HL-60/S4 treated with retinoic acid at 250 ng/mL for 4 days and 3 days (cell line): Measurements from ENCODE around the gene WDR19.
"Not testable (repeated sequence)": the region's sequence is repeated elsewhere in the genome, so short reads cannot be mapped to it uniquely, and the experiment has no call there.

Experiments
- in situ Hi-C: fragments of 300-500 bp; cut with MboI; formaldehyde crosslinking; loops from 2 replicates; pipeline ENCODE4 v1.7.0; 2022; ENCODE audit warnings: low sequenced_read_pairs

WDR19 gene

DNA sequence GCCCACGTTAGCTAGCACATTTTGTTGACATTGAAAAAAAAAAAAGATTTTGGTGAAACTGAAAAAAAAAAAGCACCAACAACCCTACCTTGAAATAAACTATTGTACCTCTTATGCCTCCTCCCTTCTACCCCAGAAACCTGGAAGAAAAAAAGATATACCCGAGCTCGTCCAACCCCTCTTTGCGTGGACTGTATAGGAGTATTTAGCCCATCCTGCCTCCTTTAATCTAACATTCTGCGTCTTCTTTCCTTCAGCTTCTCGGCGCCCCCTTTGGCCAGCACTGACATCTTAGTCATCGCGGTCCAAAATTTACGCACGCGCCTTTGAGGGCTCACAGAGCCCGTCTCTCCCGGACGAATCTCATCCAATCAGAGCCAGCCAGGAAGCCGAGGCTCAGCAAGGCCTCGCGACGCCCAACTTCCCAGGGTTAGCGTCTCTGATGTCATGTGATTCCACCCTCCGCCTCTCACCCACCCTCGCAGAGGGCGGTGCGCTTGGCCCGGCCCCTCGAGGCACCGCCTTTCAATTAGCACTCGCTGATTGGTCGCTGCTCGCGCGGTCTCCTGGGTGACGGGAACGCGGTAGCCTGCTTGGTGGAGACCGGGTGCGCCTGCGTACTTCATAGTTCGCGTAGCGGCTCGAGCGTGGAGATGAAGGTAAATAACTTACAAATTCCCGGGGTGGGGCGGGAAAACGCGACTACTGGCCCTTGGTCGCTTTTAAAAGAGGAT is at the start of gene WDR19:
TSS of gene WDR19 (plus strand) at position 625 of the 734 bp plus-strand sequence. CDS start at position 654, 29 bp downstream.
- in situ Hi-C loops: no loop called here

DNA sequence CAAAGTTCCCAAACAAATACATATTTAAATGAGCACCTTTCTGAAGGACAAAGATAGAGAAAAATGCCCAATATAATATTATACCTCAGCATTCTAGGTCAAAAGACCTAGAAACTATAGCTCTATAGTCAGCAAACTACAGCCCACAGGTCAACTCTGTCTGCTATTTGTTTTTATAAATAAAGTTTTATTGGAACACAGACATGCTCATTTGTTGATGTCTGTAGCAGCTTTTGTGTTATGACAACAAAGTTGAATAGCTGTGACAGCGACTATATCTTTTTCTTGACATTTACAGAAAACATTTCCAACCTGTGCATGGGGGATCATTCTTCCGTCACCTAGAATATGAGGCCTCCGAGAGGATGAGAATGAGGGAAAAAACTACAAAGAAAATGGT is 48.7 kb upstream of the WDR19 start:
- in situ Hi-C loops: loop anchor here (10.0 kb wide), 2 partner anchors 229 to 379 kb away; no protein-coding TSS in a partner anchor

DNA sequence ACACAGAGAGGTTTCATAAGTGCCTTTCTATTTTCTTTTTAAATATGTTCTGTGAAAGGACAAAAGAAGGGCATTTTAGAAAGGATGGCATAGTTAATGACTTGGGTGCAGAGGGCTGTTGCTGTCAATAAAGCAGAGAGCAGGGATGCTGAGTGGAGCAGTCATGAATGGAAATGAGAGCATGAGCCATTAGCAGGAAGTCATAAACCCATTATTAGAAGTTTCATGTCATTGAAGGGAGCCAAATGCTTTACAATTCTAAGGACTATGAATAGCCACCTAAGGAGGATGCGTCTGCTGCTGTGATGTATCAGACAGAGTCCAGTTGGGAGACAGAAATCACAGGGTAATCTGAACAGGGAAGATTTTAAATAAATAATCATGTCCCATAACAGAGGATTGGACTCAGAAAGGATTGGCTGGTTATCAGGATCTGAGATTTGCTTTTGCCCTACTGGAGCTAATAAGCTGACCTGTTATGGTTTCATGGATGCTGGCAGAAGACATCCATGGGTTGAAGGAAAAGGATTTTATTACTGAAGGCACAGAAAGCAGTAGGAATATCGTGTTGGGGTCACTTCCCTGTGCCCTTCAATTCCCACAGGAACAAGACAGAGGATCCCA is 47.5 kb upstream of the WDR19 start:
- in situ Hi-C loops: loop anchor here (10.0 kb wide), 2 partner anchors 230 to 380 kb away; no protein-coding TSS in a partner anchor

DNA sequence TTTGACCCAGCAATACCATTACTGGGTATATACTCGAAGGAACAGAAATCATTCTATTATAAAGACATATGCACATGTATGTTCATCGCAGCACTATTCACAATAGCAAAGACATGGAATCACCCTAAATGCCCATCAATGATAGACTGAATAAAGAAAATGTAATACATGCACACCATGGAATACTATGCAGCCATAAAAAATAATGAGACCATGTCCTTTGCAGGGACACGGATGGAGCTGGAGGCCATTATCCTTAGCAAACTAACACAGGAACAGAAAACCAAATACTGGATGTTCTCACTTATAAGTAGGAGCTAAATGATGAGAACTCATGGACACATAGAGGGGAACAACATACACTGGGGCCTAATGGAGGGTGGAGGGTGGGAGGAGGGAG is 44.1 kb upstream of the WDR19 start:
- in situ Hi-C loops: loop anchor here (10.0 kb wide), 2 partner anchors 233 to 383 kb away; no protein-coding TSS in a partner anchor

DNA sequence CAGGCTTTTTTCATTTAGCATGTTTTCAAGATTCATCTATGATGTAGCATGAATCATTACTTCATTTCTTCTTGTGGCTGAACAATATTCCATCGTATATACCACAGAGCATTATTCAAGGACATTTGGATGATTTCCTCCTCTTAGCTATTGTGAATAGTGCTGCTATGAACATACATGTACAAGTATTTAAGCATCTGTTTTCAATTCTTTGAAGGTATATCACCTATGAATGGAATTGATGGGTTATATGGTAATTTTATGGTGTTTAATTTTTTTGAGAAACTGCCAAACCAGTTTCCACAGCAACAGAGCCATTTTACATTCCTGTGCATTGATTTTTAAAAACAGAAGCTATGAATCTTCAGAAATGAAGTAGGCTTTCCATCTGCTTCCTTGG is 36.1 kb upstream of the WDR19 start:
- in situ Hi-C loops: no loop called here

DNA sequence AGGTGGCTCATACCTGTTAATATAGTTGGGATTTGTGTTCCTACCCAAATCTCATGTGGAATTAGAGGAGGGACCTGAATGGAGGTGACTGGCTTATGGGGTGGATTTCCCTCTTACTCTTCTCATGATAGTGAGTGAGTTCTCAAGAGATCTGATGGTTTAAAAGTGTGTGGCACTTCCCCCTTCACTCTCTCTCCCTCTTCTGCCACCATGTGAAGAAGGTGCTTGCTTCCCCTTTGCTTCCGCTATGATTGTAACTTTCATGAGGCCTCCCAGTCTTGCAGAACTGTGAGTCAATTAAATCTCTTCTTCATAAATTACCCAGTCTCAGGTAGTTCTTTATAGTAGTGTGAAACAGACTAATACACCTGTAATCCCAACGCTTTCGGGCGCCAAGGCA is 28.3 kb upstream of the WDR19 start:
- in situ Hi-C loops: no loop called here

DNA sequence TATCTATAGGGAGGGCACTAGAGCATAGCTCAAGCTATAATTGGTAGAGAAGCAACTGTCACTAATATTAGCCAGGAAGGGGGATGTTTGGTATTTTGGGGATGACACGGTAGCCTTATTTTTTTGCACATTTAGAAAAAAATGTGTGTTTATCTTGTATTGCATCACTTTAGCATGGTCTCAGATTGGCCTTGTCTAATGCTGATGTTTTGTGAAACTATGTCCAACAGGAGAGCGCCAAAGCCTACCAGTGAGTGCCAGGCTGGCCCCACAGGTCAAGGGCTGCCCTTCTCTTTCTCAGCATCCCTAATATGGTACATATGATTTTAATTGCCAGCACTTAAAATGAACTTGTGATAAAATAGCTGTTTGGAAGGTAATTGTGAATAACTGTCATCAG is 24.8 kb upstream of the WDR19 start:
- in situ Hi-C loops: no loop called here

DNA sequence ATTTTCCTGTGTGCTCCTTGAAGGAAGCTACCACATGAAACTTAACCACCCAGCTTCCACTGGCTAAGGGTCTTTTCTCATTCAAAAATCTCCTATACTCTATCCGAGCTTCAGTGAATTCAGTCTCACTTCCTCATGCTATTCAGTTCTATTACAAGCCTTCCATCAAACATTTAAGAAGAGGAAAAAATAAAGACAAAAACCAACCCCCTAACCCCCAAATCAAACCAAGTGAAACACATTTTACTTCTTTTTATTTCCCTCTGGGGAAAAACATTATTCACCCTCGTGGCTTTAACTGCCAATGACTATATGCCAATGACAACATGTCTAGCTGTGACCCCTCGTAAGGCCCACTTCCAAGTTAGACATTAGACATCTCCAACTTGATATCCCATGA is 16.2 kb upstream of the WDR19 start:
- in situ Hi-C loops: no loop called here

DNA sequence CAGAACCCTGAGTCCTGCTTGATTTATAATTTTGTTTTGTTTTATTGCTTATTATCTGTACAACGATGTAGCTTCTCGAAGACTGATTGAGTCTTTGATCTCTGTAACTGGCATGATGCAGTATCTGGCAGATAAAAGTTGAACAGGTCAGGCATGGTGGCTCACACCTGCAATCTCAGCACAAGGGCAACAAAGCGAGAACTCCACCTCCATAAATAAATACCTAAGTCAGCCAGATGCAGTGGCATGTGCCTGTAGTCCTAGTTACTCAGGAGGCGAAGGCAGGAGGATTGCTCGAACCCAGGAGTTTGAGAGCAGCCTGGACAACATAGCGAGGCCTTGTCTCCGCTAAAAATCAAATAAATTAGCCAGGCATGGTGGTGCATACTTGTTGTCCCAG is 15.7 kb upstream of the WDR19 start:
- in situ Hi-C loops: no loop called here

DNA sequence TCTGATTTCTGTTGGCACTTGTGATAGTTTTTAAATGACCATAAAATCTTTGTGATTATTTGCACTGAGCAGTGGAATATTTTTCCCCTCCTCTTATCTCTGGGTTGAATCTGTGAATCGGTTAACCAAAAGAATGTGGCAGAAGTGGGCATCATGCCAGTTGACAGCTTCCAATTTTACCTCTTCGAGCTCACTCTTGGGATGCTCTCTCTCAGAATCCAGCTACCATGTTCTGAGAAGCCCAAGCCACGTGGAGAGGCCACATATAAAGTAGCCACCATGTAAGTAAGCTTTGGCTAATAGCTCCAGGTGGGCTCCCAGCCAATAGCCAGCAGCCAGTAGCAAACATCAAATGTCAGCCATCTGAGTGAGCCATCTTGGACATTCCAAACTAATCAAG is 12.9 kb upstream of the WDR19 start:
- in situ Hi-C loops: no loop called here

DNA sequence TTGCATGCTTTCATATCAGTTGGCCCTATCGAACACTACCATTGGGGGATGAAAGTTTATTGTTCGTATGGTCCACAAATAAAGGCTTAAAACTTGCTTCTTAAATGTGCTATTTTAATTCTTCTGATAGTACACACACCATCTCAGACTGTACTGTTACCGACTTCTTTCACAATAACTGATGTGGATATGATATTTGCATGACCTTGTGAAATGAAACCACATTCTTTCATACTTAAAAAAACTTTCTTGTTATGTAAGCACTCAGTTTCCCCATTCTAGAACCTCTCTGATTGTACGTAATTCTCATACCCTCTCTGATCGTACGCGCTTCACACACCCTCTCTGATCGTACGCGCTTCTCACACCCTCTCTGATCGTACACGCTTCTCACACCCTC is 12.0 kb upstream of the WDR19 start:
- in situ Hi-C loops: no loop called here

DNA sequence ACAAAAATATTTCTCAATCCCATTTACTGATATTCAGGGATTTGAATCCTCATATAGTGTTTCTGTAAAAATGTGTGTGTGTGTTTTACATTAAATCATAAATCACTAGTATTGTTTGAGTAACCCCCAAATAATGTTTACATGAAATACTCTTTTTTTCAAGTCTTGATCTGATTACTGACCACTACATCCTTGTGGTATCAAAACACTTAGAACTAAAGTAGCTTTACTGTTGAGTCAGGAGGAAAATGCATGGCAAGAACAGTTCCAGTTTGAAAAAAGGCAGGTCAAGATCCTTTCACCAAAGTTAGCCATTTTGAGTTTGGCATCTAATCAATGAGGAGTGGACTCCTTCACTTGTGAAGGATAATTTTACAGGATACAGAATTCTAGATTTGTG is 3.6 kb upstream of the WDR19 start:
- in situ Hi-C loops: no loop called here

DNA sequence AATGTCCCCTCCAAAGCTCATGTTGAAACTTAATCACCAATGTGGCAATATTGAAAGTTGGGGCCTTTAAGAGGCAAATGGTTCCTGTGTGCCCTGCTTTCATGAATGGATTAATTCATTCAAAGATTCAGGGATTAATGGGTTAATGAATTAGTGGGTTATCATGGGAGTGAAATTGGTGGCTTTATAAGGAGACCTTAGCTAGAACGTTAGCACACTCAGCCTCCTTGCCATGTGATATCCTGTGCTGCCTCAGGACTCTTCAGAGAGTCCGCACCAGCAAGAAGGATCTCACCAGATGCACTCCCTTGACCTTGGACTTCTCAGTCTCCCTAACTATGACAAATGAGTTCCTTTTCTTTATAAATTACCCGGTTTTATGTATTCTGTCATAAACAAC is 2.6 kb upstream of the WDR19 start:
- in situ Hi-C loops: no loop called here

DNA sequence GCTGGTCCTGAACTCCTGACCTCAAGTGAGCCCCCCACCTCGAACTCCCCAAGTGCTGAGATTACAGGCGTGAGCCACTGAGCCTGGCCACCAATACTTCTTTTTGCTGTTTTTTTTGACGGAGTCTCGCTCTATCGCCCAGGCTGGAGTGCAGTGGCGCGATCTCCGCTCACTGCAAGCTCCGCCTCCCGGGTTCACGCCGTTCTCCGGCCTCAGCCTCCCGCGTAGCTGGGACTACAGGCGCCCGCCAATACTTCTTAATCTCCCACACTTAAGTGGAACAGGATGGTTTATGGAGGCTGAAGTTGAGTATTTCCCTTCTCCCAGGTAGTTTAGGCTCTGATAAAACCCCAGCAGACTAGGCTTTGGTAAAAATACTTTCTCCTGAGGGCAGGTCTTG is 1.7 kb upstream of the WDR19 start:
- in situ Hi-C loops: not testable (repeated sequence)

DNA sequence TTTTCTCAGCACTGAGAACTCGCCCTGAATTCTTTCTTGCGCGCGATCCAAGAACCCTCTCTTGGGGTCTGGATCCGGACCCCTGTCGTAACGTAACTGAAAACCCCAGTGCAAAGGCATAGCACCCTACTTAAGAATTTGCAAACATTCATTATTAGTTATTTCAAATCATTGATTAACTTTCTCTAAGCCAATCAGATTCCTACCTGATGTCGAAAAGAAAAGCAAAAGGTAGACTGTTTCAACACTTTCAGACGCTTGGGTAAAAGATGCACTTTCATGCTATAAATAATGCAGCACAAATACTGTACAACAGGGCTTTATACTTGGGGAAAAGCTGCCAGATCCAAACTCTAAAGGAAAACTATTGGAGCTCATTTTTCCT is 817 bp upstream of the WDR19 start:
- in situ Hi-C loops: no loop called here

DNA sequence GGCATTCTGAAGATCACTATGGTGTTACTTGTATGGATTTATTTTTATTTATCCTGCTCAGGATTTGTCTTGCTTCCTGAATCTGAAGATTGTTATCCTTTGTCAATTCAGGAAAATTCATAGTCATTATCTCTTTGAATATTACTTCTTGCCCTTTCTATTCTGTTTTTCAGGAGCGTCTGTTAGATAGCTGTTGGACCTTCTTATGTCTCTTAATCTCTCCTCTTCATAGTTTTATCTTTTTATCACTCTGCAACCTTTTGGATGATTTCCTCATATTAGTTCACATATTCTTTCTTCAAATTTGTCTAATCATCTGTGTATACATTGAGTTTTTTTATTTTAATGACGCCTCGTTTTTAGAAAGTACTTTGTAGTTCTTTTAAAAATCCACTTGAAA is 19.6 kb downstream of the WDR19 start:
- in situ Hi-C loops: no loop called here

DNA sequence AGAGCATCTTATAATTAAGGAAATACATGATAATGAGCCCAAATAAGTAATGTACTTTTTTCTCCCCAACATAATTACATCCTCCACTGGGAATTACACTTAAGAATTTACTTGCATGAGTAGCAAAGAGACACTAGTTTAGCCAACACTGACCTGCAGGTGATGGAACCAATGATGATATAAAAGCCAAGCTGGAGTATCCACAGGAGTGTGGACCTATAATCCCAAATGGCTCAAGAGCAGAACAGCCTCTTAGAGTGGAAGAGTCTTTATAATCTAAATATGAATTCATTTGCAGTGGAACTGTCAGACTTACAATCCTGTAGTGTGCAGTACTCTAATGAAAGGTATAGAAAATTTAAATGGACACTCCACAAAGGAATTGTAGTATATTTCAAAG is 22.2 kb downstream of the WDR19 start:
- in situ Hi-C loops: no loop called here

DNA sequence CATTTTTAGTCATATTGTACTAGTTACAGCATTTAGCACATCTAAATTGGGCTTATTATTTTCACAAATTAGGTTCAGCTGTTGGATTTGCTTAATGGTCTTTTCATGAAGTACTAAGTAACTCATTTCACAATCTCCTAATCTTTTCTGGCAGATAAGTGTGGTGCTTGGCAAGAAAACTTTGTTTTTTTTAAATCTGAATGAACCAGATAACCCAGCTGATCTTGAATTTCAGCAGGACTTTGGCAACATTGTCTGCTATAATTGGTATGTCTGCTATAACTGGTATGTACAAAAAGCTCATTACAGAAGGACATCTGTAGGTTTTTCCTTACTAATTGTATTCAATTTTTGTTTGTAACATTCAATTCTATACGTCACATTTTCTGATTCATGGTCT is 22.7 kb downstream of the WDR19 start:
- in situ Hi-C loops: no loop called here

DNA sequence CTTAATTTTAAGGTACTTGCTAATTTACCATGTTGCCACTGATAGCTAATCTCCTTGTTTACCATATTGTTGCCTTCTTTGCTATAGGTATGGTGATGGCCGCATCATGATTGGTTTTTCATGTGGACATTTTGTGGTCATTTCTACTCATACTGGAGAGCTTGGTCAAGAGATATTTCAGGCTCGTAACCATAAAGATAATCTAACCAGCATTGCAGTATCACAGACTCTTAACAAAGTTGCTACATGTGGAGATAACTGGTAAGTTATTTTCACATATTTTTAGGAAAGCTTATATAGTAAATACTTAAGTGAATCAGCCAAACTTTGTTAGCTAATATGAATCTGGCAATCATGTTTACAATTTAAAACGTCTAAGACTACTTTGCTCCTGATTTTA is 23.1 kb downstream of the WDR19 start:
- in situ Hi-C loops: no loop called here

DNA sequence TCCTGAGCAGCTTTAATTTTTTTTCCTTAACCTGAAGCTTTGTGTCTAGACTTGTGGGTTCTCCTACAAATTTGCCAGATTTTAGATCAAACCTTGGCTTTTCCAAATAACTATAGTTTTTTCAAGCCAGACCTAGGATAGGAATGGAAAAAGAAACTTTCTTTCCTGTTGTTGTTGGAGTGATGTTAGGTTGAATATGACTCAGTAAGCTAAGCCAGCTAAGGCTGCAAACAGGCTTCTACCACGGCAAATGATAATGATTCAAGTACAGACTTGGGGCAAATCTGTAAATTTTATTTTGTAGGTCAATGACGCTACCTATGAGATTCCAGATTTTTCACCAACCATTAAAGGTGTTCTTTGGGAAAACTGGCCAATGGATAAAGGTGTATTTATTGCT is 45.6 kb downstream of the WDR19 start:
- in situ Hi-C loops: no loop called here

DNA sequence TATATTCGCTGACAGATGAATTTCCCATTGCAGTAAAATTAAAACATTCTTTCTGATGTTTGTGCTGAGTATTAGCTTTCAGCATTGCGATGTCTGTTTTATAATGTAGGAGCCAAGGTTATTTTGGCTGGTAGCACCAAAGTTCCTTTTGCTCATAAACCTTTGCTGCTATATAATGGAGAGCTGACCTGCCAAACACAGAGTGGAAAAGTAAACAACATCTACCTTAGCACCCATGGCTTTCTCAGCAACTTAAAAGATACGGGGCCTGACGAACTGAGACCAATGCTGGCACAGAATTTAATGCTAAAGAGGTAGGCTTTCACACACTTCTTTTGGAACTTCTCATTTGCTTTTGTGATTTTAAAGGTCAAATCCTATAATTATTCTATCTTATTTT is 46.0 kb downstream of the WDR19 start:
- in situ Hi-C loops: no loop called here

DNA sequence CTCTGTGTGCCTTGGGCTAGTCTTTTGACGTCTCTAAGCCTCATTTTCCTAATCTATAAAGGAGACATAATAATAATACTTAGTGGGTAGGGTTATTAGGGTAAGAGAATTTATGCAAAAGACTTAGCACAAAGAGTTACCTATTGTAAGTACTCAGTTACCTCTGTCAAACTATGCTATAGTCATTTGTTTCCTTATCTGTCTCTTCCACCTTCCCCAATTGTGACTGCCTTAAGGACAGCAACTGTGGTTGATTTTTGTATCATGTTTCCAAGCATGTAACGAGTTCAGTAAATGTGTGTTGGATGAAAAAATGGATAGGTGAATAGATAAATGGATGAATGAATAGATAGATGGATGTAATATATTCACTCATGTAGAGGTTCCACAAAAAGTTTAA is 48.1 kb downstream of the WDR19 start:
- in situ Hi-C loops: no loop called here

DNA sequence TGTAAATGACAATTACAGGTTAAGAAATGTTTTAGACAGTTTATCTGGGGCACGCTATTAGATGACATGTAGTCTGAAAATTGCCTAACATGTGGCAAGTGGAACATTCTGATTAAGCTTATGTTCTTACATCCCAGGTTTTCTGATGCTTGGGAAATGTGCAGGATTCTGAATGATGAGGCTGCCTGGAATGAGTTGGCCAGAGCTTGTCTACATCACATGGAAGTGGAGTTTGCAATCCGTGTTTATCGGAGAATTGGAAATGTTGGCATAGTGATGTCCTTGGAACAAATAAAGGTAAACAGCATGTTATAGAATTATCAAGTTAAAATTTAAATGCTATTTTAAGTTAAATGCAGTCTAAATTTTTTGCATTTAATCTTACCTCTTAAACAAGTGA is 49.3 kb downstream of the WDR19 start:
- in situ Hi-C loops: no loop called here
